Measurements from ENCODE around the gene NFIA. TPM values are rescaled to one million over a fixed set of nuclear protein-coding genes. Genes with fewer than 3 reads are reported as not detected.
A peak's percentile ranks its signal among the peaks of the same experiment; 100 is the strongest.

NFIA gene
- total RNA-seq, 1 experiment from 2014 or later: 38.6 TPM

- no peaks in the 10 kb centered on the region for H3K27me3 Mint-ChIP-seq (ENCODE audit: unreplicated experiment)
- peaks cover 5% of the 10 kb centered on the region for H3K36me3 Mint-ChIP-seq (ENCODE audit: insufficient read depth, unreplicated experiment)
- CTCF ChIA-PET: interaction anchor here (0.6 to 2.7 kb wide), 7 partner anchors 53 to 1109 kb away, joined by 3 to 11 read pairs (median 5); no protein-coding TSS in a partner anchor
- intact Hi-C loops (cut with micrococcal nuclease; ENCODE audit: unreplicated experiment): loop anchor here (1.0 to 10.0 kb wide), 8 partner anchors 52 to 362 kb away; no protein-coding TSS in a partner anchor
- no peak for DNase-seq
- no peak for TF ChIP-seq CTCF (IDR thresholded peaks at IDR 0.05; ENCODE audit: unreplicated experiment)
- peaks cover 35% of the 10 kb centered on the region for H3K4me1 Mint-ChIP-seq (ENCODE audit: low read depth, unreplicated experiment)
- no TSS peak for BruUV-seq (replicated peaks)
- H3K9me3 Mint-ChIP-seq (ENCODE audit: low read depth, unreplicated experiment): no peaks in the 10 kb centered on the region
- H3K4me3 Mint-ChIP-seq (ENCODE audit: low read depth, unreplicated experiment): peak overlapping the region; percentile 51
- peak overlapping the region; percentile 68 for H3K27ac Mint-ChIP-seq (ENCODE audit: unreplicated experiment)
Measured at GRCh38 chr1:61338899-61339298, 256.5 kb downstream of the NFIA start.

GRCh38 chr1:61341426-61341825, 259.1 kb downstream of the NFIA start:
- no peak overlapping the region for H3K4me3 Mint-ChIP-seq (ENCODE audit: low read depth, unreplicated experiment)
- DNase-seq: no peak
- intact Hi-C loops (cut with micrococcal nuclease; ENCODE audit: unreplicated experiment): no loop called here
- peaks cover 5% of the 10 kb centered on the region for H3K36me3 Mint-ChIP-seq (ENCODE audit: insufficient read depth, unreplicated experiment)
- no peak for TF ChIP-seq CTCF (IDR thresholded peaks at IDR 0.05; ENCODE audit: unreplicated experiment)
- CTCF ChIA-PET: no interaction called here
- BruUV-seq (replicated peaks): no TSS peak
- no peaks in the 10 kb centered on the region for H3K9me3 Mint-ChIP-seq (ENCODE audit: low read depth, unreplicated experiment)
- peaks cover 42% of the 10 kb centered on the region for H3K4me1 Mint-ChIP-seq (ENCODE audit: low read depth, unreplicated experiment)
- no peaks in the 10 kb centered on the region for H3K27me3 Mint-ChIP-seq (ENCODE audit: unreplicated experiment)
- no peak overlapping the region for H3K27ac Mint-ChIP-seq (ENCODE audit: unreplicated experiment)

GRCh38 chr1:61343734-61344420, 261.5 kb downstream of the NFIA start:
- Mint-ChIP-seq H3K9me3 (ENCODE audit: low read depth, unreplicated experiment) (peaks cover 3% of the 10 kb centered on the region), H3K36me3 (ENCODE audit: insufficient read depth, unreplicated experiment) (no peaks in the 10 kb centered on the region), H3K4me1 (ENCODE audit: low read depth, unreplicated experiment) (peaks cover 24% of the 10 kb centered on the region), H3K27me3 (ENCODE audit: unreplicated experiment) (no peaks in the 10 kb centered on the region), H3K4me3 (ENCODE audit: low read depth, unreplicated experiment) (no peak overlapping the region), H3K27ac (ENCODE audit: unreplicated experiment) (no peak overlapping the region)
- CTCF ChIA-PET: no interaction called here
- intact Hi-C loops (cut with micrococcal nuclease; ENCODE audit: unreplicated experiment): no loop called here
- DNase-seq: no peak
- no peak for TF ChIP-seq CTCF (IDR thresholded peaks at IDR 0.05; ENCODE audit: unreplicated experiment)
- no TSS peak for BruUV-seq (replicated peaks)

- no peak overlapping the region for H3K27ac Mint-ChIP-seq (ENCODE audit: unreplicated experiment)
Measured at GRCh38 chr1:61344696-61345095, 262.3 kb downstream of the NFIA start.

More at GRCh38 chr1:61344696-61345095, 262.3 kb downstream of the NFIA start:
- CTCF ChIA-PET: no interaction called here
- H3K4me3 Mint-ChIP-seq (ENCODE audit: low read depth, unreplicated experiment): no peak overlapping the region
- H3K27me3 Mint-ChIP-seq (ENCODE audit: unreplicated experiment): no peaks in the 10 kb centered on the region
- DNase-seq: no peak
- intact Hi-C loops (cut with micrococcal nuclease; ENCODE audit: unreplicated experiment): no loop called here
- H3K4me1 Mint-ChIP-seq (ENCODE audit: low read depth, unreplicated experiment): peaks cover 19% of the 10 kb centered on the region
- TF ChIP-seq CTCF (IDR thresholded peaks at IDR 0.05; ENCODE audit: unreplicated experiment): no peak
- H3K9me3 Mint-ChIP-seq (ENCODE audit: low read depth, unreplicated experiment): peaks cover 3% of the 10 kb centered on the region
- no peaks in the 10 kb centered on the region for H3K36me3 Mint-ChIP-seq (ENCODE audit: insufficient read depth, unreplicated experiment)
- BruUV-seq (replicated peaks): no TSS peak

Measured in Calu3 (cell line).